OCI-LY3 (cell line): ENCODE data around the gene ATXN7L2.

Source experiments
- EZH2phosphoT487 ChIP-seq: fragments of 200-600 bp; shearing (Covaris generic); IDR thresholded peaks from 2 replicates; pipeline ENCODE4 v1.6.1; 2018; ENCODE audit warnings: antibody characterized with exemption, mixed run types, low read depth
- TF ChIP-seq, protein P1 (sequence below): fragments of 200-600, 300-600 bp; sonication (generic); IDR thresholded peaks from 2 replicates; pipeline ENCODE4 v1.5.1; 2014; ENCODE audit warnings: antibody characterized with exemption, low read length, low read depth

- TF ChIP-seq, protein P1, sequence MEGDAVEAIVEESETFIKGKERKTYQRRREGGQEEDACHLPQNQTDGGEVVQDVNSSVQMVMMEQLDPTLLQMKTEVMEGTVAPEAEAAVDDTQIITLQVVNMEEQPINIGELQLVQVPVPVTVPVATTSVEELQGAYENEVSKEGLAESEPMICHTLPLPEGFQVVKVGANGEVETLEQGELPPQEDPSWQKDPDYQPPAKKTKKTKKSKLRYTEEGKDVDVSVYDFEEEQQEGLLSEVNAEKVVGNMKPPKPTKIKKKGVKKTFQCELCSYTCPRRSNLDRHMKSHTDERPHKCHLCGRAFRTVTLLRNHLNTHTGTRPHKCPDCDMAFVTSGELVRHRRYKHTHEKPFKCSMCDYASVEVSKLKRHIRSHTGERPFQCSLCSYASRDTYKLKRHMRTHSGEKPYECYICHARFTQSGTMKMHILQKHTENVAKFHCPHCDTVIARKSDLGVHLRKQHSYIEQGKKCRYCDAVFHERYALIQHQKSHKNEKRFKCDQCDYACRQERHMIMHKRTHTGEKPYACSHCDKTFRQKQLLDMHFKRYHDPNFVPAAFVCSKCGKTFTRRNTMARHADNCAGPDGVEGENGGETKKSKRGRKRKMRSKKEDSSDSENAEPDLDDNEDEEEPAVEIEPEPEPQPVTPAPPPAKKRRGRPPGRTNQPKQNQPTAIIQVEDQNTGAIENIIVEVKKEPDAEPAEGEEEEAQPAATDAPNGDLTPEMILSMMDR = no peak
- TF ChIP-seq EZH2phosphoT487 = no peak
Measured at GRCh38 chr1:109535971-109536491, 52.3 kb downstream of the ATXN7L2 start.
